Naive thymus-derived CD4-positive, alpha-beta T cell (primary cell): ENCODE results near the gene FBXW12. TPM values are rescaled to one million over a fixed set of nuclear protein-coding genes. Genes with fewer than 3 reads are reported as not detected.

Source experiments
- ATAC-seq: fragments of 150-1000 bp; cut with Tn5 transposase; 2 replicates; pipeline ENCODE4 v1.10.0; 2021; ENCODE audit warnings: mild to moderate bottlenecking, moderate library complexity
- CTCF ChIA-PET: fragments of 350-600 bp; sonication (Branson Sonifier 250); formaldehyde crosslinking; loops from one replicate; lab custom pipeline; 2021; ENCODE audit warnings: antibody characterized with exemption; lab: Charles Lee
- POLR2A ChIA-PET: fragments of 350-600 bp; sonication (Branson Sonifier 250); formaldehyde crosslinking; loops from one replicate; lab custom pipeline; 2021; ENCODE audit warnings: antibody characterized with exemption, inconsistent platforms; lab: Charles Lee
- DNase-seq, 9 donors: peaks; one replicate each; pipeline versions ENCODE4 v3.0.0 to v3.0.0-alpha.2; 2020 to 2022; ENCODE audit warnings: mixed read lengths in 1 of 9
- H3K27ac ChIP-seq: one replicate; pipeline ENCODE4 v1.7.0; 2013; ENCODE audit warnings: mild to moderate bottlenecking, low read depth, low read length, moderate library complexity
- H3K27me3 ChIP-seq, 2 donors: one replicate each; pipeline ENCODE4 v1.7.0; 2013; ENCODE audit warnings: low read length in 2 of 2, mild to moderate bottlenecking in 2 of 2, moderate library complexity in 2 of 2; ENCODE audit not compliant: control insufficient read depth in 2 of 2, insufficient read depth in 2 of 2
- H3K36me3 ChIP-seq, 3 experiments: 1 replicate in 2 of 3; 2 replicates in 1 of 3; pipeline ENCODE4 v1.7.0; 2013; ENCODE audit warnings: low read length in 3 of 3, mild to moderate bottlenecking in 3 of 3, moderate library complexity in 1 of 3; ENCODE audit not compliant: insufficient read depth in 3 of 3, control insufficient read depth in 2 of 3
- H3K4me1 ChIP-seq, 2 donors: one replicate each; pipeline ENCODE4 v1.7.0; 2013; ENCODE audit warnings: low read length in 2 of 2, mild to moderate bottlenecking in 2 of 2, moderate library complexity in 1 of 2; ENCODE audit not compliant: control insufficient read depth in 2 of 2, insufficient read depth in 2 of 2
- H3K4me3 ChIP-seq: 2 replicates; pipeline ENCODE4 v1.7.0; 2013; ENCODE audit warnings: mild to moderate bottlenecking, low read length
- H3K9me3 ChIP-seq, 3 experiments: 1 replicate in 2 of 3; 2 replicates in 1 of 3; pipeline ENCODE4 v1.7.0; 2013; ENCODE audit warnings: low read length in 3 of 3; ENCODE audit not compliant: control insufficient read depth in 2 of 3
- H3K27ac Mint-ChIP-seq, 9 donors: one replicate each; pipeline ENCODE4 v1.8.0; 2020 to 2022; ENCODE audit warnings: mixed read lengths in 9 of 9, mild to moderate bottlenecking in 8 of 9, moderate library complexity in 5 of 9, inconsistent platforms in 2 of 9
- H3K27me3 Mint-ChIP-seq, 5 donors: one replicate each; pipeline ENCODE4 v1.8.0; 2021 to 2022; ENCODE audit warnings: mixed read lengths in 5 of 5, mild to moderate bottlenecking in 1 of 5
- H3K36me3 Mint-ChIP-seq, 5 donors: one replicate each; pipeline ENCODE4 v1.8.0; 2020 to 2022; ENCODE audit warnings: mixed read lengths in 5 of 5, mild to moderate bottlenecking in 3 of 5, inconsistent platforms in 1 of 5
- H3K4me1 Mint-ChIP-seq, 7 donors: one replicate each; pipeline ENCODE4 v1.8.0; 2020 to 2022; ENCODE audit warnings: mixed read lengths in 7 of 7, mild to moderate bottlenecking in 3 of 7, inconsistent platforms in 1 of 7
- H3K4me3 Mint-ChIP-seq, 10 donors: one replicate each; pipeline ENCODE4 v1.8.0; 2020 to 2022; ENCODE audit warnings: mild to moderate bottlenecking in 10 of 10, mixed read lengths in 10 of 10, moderate library complexity in 6 of 10, inconsistent platforms in 2 of 10
- H3K9me3 Mint-ChIP-seq, 11 donors: one replicate each; pipeline ENCODE4 v1.8.0; 2020 to 2022; ENCODE audit warnings: mixed read lengths in 11 of 11, mild to moderate bottlenecking in 4 of 11, inconsistent platforms in 1 of 11, moderate library complexity in 1 of 11
- intact Hi-C, 2 donors: fragments of 100-400 bp; cut with micrococcal nuclease; formaldehyde crosslinking; loops; one replicate each; pipeline ENCODE4 v1.15.1; 2023
- polyA plus RNA-seq, 2 donors: library from polyadenylated mRNA; unstranded; fragments of 300-500 nt; fragmentation: Illumina TruSeq; gene quantifications; one replicate each; pipeline ENCODE4 v1.2.3, GENCODE V29; 2021
- total RNA-seq, 6 experiments: library from RNA in 5 of 6; stranded (reverse) in 5 of 6; gene quantifications; 1 replicate in 5 of 6; 2 replicates in 1 of 6; pipeline ENCODE4 v1.2.3 and lab custom pipeline; 2021 to 2026

Gene FBXW12
- total and polyA plus RNA-seq, 7 experiments from 2014 or later: not detected

DNA sequence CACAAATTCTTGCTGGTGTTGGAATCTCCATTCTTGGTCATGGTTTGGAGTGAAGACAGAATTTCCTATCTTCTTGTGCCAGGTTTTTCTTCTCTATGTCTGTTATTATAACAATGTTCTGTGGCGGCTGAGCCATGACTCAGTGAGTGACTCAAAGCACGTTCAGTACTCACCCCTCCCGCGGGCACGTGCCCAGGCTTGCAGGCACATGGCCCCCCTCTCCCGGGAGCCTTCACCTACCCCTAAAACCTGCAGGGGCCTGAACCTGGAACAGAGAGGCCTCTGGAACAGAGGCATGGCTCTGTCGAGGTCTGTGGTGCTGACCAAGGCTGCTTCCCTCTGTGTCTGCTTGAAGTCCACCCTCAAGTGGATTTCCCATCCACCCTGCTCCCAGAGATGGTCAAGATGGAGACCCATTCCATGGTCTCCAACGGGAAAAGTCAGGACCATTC, 30.3 kb downstream of the FBXW12 start:
- CTCF ChIA-PET: interaction anchor here (0.6 to 5.8 kb wide), 9 partner anchors 31 to 535 kb away, joined by 3 to 187 read pairs (median 5); partner anchors contain the start of genes ATRIP, PFKFB4 and PLXNB1
- H3K27ac Mint-ChIP-seq: no peak overlapping the region
- no peak overlapping the region for H3K27ac ChIP-seq
- POLR2A ChIA-PET: no interaction called here
- DNase-seq: peak in 1 of 9 donors; percentile 18
- intact Hi-C loops: no loop called here
- no peaks in the 10 kb centered on the region for H3K36me3 ChIP-seq
- no peaks in the 10 kb centered on the region for H3K27me3 ChIP-seq
- peaks cover 0 to 3% (median 0%) of the 10 kb centered on the region in 7 donors for H3K4me1 Mint-ChIP-seq
- H3K4me3 ChIP-seq: no peak overlapping the region
- H3K9me3 Mint-ChIP-seq: no peaks in the 10 kb centered on the region
- no peaks in the 10 kb centered on the region for H3K36me3 Mint-ChIP-seq
- H3K9me3 ChIP-seq: no peaks in the 10 kb centered on the region
- no peak overlapping the region for H3K4me3 Mint-ChIP-seq
- peaks cover 0 to 5% (median 0%) of the 10 kb centered on the region in 5 donors for H3K27me3 Mint-ChIP-seq
- no peaks in the 10 kb centered on the region for H3K4me1 ChIP-seq
- no peak for ATAC-seq

DNA sequence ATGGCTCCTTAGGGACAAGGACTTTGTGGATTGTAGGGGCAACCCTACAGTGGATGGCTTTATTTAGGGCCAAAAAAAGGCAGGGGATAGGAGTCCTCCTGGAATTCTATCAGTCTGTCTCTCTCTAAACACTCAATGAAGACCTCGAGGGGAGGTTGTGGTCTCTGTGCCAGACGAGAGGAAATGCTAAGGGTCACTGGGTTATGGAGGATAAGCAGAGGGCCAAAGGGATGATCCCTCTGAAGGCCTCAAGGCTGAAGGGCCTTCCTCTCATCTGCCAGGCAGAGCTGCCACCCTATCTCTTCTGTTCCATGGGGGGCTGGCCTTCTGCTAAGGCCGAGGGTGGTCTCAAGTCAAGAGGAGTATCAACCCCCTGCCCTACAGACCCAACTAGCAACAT, 30.9 kb downstream of the FBXW12 start:
- no peaks in the 10 kb centered on the region for H3K9me3 ChIP-seq
- no peaks in the 10 kb centered on the region for H3K36me3 ChIP-seq
- POLR2A ChIA-PET: interaction anchor here (0.6 kb wide), 1 partner anchor 16 kb away, joined by 6 read pairs; no protein-coding TSS in a partner anchor
- H3K4me1 Mint-ChIP-seq: peaks cover 0 to 3% (median 0%) of the 10 kb centered on the region in 7 donors
- DNase-seq (no peak), ATAC-seq (no peak)
- no peaks in the 10 kb centered on the region for H3K27me3 ChIP-seq
- intact Hi-C loops: no loop called here
- H3K4me1 ChIP-seq: no peaks in the 10 kb centered on the region
- no peak overlapping the region for H3K4me3 ChIP-seq
- H3K4me3 Mint-ChIP-seq: no peak overlapping the region
- CTCF ChIA-PET: interaction anchor here (2.4 to 5.8 kb wide), 4 partner anchors 31 to 146 kb away, joined by 13 to 187 read pairs (median 80); partner anchors contain the start of gene PLXNB1
- no peak overlapping the region for H3K27ac Mint-ChIP-seq
- H3K36me3 Mint-ChIP-seq: no peaks in the 10 kb centered on the region
- no peak overlapping the region for H3K27ac ChIP-seq
- peaks cover 0 to 5% (median 0%) of the 10 kb centered on the region in 5 donors for H3K27me3 Mint-ChIP-seq
- no peaks in the 10 kb centered on the region for H3K9me3 Mint-ChIP-seq

DNA sequence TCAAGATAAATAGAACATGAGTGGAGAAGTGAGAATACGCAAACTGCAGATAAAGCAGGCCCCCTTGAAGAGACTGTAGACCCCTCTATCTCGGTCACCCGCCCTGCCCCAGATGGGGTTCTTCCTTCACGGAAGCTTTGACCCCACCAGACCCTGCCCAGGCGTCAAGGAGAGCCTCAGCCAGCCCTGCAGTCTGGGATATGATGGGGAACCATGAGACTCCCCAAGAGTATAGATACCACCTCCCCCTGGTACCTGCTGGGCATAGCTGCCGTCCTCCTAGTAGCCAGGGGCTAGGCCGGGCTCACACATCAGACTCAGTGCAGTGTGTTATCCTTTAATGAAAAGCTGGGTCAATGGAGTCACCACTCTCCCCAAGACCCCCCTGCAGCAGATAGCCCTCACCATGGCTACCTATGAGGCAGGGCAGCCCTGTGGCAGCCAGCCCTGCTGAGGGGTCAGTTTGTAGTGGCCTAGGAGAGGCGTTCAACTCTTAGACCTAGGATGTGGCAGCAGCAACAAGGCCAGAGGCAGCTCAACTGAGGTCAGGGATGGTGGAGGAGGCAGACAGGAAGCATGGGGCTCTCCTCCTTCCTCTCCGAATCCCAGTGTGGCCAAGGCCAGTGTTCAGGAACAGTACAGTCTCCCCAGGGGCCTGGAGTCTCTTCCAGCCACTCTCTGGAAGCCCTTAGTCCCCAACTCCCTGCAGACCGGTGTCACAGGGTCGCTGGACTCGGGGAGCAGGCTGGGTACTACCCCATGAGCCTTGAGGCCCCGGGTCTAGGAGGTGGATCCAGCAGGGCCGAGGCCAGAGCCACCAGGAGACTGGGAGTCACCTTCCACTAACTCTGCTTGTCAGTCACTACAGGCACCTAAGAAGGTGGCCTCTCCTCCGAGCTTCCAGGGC, 31.8 kb downstream of the FBXW12 start:
- no peaks in the 10 kb centered on the region for H3K9me3 Mint-ChIP-seq
- peaks cover 0 to 5% (median 0%) of the 10 kb centered on the region in 5 donors for H3K27me3 Mint-ChIP-seq
- no peak overlapping the region for H3K4me3 ChIP-seq
- intact Hi-C loops: no loop called here
- no peak overlapping the region for H3K27ac ChIP-seq
- DNase-seq (peak in 1 of 9 donors; percentile 17), ATAC-seq (no peak)
- H3K27me3 ChIP-seq: no peaks in the 10 kb centered on the region
- no peaks in the 10 kb centered on the region for H3K4me1 ChIP-seq
- H3K4me1 Mint-ChIP-seq: peaks cover 0 to 3% (median 0%) of the 10 kb centered on the region in 7 donors
- CTCF ChIA-PET: interaction anchor here (1.1 to 5.8 kb wide), 3 partner anchors 31 to 145 kb away, joined by 4 to 187 read pairs (median 13); partner anchors contain the start of genes CCDC51 and TMA7
- H3K27ac Mint-ChIP-seq: no peak overlapping the region
- POLR2A ChIA-PET: interaction anchor here (0.6 kb wide), 1 partner anchor 17 kb away, joined by 6 read pairs; no protein-coding TSS in a partner anchor
- no peaks in the 10 kb centered on the region for H3K36me3 Mint-ChIP-seq
- no peak overlapping the region for H3K4me3 Mint-ChIP-seq
- no peaks in the 10 kb centered on the region for H3K36me3 ChIP-seq
- no peaks in the 10 kb centered on the region for H3K9me3 ChIP-seq

DNA sequence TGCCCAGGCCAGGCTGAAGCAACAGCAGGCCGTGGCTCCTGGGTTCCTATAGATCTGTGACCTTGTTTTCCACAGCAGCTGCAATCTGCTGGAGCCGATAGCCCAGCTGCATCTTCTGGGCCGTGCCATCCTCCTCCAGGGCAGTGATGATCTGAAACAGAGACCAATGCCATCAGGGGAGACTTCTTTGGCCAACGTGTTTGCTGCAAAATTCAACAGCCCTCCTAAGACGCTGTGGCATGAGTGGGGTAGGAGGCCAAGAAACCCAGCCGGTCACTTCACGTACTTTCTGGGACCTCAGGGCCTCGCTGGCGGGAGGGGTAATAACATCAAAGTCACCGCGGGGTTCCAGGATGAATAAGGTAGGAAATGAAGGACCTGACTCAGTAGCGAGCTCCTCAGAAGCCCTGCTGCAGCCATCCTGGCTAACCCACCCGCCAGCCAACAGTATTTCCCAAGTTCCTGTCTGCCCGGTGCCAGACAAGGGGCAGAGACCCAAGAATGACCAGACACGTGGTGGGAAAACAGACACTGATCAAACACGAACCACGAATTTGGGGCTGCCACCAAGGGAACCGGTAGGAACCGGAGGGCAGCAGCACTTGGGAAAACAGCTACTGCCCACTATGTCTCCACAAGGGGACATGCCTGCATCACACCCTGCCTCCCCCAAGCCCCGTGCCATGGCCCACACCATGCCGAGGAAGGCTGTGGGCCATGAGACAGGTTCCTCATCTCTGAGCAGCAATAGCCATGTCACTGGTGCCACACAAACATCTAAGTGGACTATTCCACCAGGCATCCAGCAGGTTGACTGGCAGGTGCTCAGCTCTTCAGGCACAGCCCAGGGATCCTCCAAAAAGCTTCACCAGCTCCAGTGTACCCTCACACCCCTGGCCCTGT, 32.7 kb downstream of the FBXW12 start:
- Mint-ChIP-seq H3K4me1 (peaks cover 0 to 3% (median 0%) of the 10 kb centered on the region in 7 donors), H3K36me3 (no peaks in the 10 kb centered on the region), H3K27ac (no peak overlapping the region), H3K27me3 (peaks cover 0 to 1% (median 0%) of the 10 kb centered on the region in 5 donors), H3K4me3 (no peak overlapping the region), H3K9me3 (no peaks in the 10 kb centered on the region)
- no peaks in the 10 kb centered on the region for H3K36me3 ChIP-seq
- H3K4me1 ChIP-seq: no peaks in the 10 kb centered on the region
- ATAC-seq: no peak
- no peaks in the 10 kb centered on the region for H3K9me3 ChIP-seq
- H3K4me3 ChIP-seq: no peak overlapping the region
- ChIA-PET POLR2A (no interaction called here), CTCF (interaction anchor here (1.1 to 2.4 kb wide), 2 partner anchors 31 to 35 kb away, joined by 4 to 13 read pairs; partner anchors contain the start of genes CCDC51 and TMA7)
- H3K27me3 ChIP-seq: no peaks in the 10 kb centered on the region
- peak in 2 of 9 donors; percentile 4 to 12 for DNase-seq
- no peak overlapping the region for H3K27ac ChIP-seq
- intact Hi-C loops: no loop called here

DNA sequence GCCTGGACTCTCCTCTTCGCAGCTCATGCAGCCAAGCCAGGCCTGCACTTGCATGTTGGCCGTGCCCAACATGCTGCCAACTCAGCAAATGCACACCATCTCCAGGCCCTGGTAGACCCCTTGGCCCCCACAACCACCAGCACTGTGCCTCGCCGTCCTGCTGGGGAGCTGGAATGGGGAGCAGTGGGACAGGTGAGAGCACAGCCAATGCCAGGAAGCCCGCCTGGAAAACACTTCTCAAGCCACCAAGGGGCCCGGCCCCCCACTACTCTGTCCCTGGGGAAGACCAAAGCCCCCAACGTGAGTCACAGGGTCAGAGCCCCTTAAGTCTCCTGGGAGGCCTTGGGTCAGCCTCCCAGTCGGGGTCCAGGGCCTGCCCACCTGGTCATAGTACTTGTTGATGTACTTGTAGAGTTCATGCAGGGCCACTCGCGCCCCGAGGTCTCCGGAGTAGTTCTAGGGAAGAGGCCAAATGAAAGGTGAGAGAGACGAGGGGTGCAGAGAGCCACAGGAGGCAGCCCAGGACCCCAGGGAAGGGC, 33.4 kb downstream of the FBXW12 start:
- intact Hi-C loops: no loop called here

DNA sequence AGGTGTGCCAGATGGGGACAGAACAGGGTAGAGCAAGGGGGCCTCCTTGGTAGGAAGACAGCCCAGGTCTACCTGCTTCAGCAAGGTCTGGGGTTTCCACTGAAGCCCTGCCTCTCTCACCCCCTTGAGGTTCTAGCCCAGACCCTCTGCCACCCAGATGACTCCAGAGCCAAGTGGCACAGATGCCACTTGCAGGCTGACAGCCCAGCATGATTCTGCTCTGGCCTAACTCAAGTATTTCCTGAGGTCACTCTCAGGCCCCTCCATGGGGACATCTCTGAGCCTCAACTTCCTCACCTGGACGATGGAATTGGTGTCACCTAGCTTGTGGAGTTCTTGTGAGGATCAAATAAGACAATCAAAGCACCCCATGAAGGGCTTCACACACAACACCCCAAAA, 34.0 kb downstream of the FBXW12 start:
- H3K4me3 Mint-ChIP-seq: no peak overlapping the region
- no peaks in the 10 kb centered on the region for H3K4me1 ChIP-seq
- intact Hi-C loops: no loop called here
- DNase-seq (peak in 1 of 9 donors; percentile 3), ATAC-seq (no peak)
- H3K9me3 ChIP-seq: no peaks in the 10 kb centered on the region
- no peaks in the 10 kb centered on the region for H3K36me3 Mint-ChIP-seq
- no peaks in the 10 kb centered on the region for H3K27me3 ChIP-seq
- H3K36me3 ChIP-seq: no peaks in the 10 kb centered on the region
- peak overlapping the region in 2 of 9 donors; percentile 7 to 21 for H3K27ac Mint-ChIP-seq
- H3K4me1 Mint-ChIP-seq: peaks cover 0 to under 1% (median 0%) of the 10 kb centered on the region in 7 donors
- no peak overlapping the region for H3K4me3 ChIP-seq
- CTCF ChIA-PET: no interaction called here
- POLR2A ChIA-PET: interaction anchor here (0.6 kb wide), 1 partner anchor 27 kb away, joined by 3 read pairs; no protein-coding TSS in a partner anchor
- no peak overlapping the region for H3K27ac ChIP-seq
- no peaks in the 10 kb centered on the region for H3K27me3 Mint-ChIP-seq
- H3K9me3 Mint-ChIP-seq: no peaks in the 10 kb centered on the region

More for the DNA sequence above, 33.4 kb downstream of the FBXW12 start:
- peak in 1 of 9 donors; percentile 16 for DNase-seq
- no peaks in the 10 kb centered on the region for H3K27me3 ChIP-seq
- POLR2A ChIA-PET: no interaction called here
- CTCF ChIA-PET: interaction anchor here (1.1 to 2.4 kb wide), 2 partner anchors 30 to 34 kb away, joined by 4 to 13 read pairs; partner anchors contain the start of genes CCDC51 and TMA7
- no peak overlapping the region for H3K4me3 ChIP-seq
- H3K36me3 ChIP-seq: no peaks in the 10 kb centered on the region
- Mint-ChIP-seq H3K4me1 (peaks cover 0 to 3% (median 0%) of the 10 kb centered on the region in 7 donors), H3K4me3 (no peak overlapping the region), H3K27ac (no peak overlapping the region), H3K27me3 (no peaks in the 10 kb centered on the region), H3K36me3 (no peaks in the 10 kb centered on the region), H3K9me3 (no peaks in the 10 kb centered on the region)
- H3K27ac ChIP-seq: no peak overlapping the region
- ATAC-seq: no peak
- no peaks in the 10 kb centered on the region for H3K9me3 ChIP-seq
- no peaks in the 10 kb centered on the region for H3K4me1 ChIP-seq
